Keratinocyte (primary cell): ENCODE measurements around the gene ABAT. TPM values are rescaled to one million over a fixed set of nuclear protein-coding genes. Genes with fewer than 3 reads are reported as not detected.
A peak's percentile ranks its signal among the peaks of the same experiment; 100 is the strongest.

Experiments
- DNase-seq: peaks from one replicate; pipeline ENCODE4 v3.0.0-alpha.2; 2011; ENCODE audit warnings: low read depth, missing footprints, low spot score
- FAIRE-seq: peaks from 2 replicates; lab custom pipeline; 2011; peaks lifted over from hg19 to GRCh38; lab: Jason Lieb, UNC
- H2AFZ ChIP-seq: 2 replicates; pipeline ENCODE4 v1.6.0; 2012; ENCODE audit warnings: low read length, control low read depth, inconsistent platforms; ENCODE audit not compliant: control insufficient read depth
- H3K27ac ChIP-seq: 2 replicates; pipeline ENCODE4 v1.5.1; 2011; ENCODE audit warnings: low read length; ENCODE audit not compliant: control insufficient read depth, insufficient read depth
- H3K27me3 ChIP-seq: 3 replicates; pipeline ENCODE4 v1.6.0; 2011; ENCODE audit warnings: low read length; ENCODE audit not compliant: control insufficient read depth, insufficient read depth; ENCODE audit errors: extremely low read depth
- H3K36me3 ChIP-seq, 2 experiments: 2 replicates in 1 of 2; 3 replicates in 1 of 2; pipeline ENCODE4 v1.5.1; 2011; ENCODE audit warnings: low read length in 2 of 2, mild to moderate bottlenecking in 1 of 2; ENCODE audit not compliant: control insufficient read depth in 2 of 2, insufficient read depth in 2 of 2; ENCODE audit errors: extremely low read depth in 1 of 2
- H3K4me1 ChIP-seq: 3 replicates; pipeline ENCODE4 v1.5.1; 2011; ENCODE audit warnings: low read length; ENCODE audit not compliant: control insufficient read depth, insufficient read depth; ENCODE audit errors: extremely low read depth
- H3K4me2 ChIP-seq: 3 replicates; pipeline ENCODE4 v1.6.0; 2011; ENCODE audit warnings: low read depth, low read length; ENCODE audit not compliant: control insufficient read depth, insufficient read depth; ENCODE audit errors: extremely low read depth
- H3K4me3 ChIP-seq, 3 experiments: fragments of 200-600 bp in 1 of 3; sonication (generic) in 1 of 3; 2 replicates in 2 of 3; 3 replicates in 1 of 3; pipeline ENCODE4 v1.5.1; 2011 to 2016; ENCODE audit warnings: low read length in 3 of 3, mild to moderate bottlenecking in 3 of 3, control low read depth in 2 of 3, inconsistent platforms in 1 of 3, low read depth in 1 of 3, mixed read lengths in 1 of 3, mixed run types in 1 of 3, moderate library complexity in 1 of 3; ENCODE audit not compliant: control insufficient read depth in 2 of 3, insufficient read depth in 2 of 3; ENCODE audit errors: extremely low read depth in 1 of 3
- H3K79me2 ChIP-seq: 2 replicates; pipeline ENCODE4 v1.6.0; 2012; ENCODE audit warnings: low read length; ENCODE audit not compliant: control insufficient read depth, insufficient read depth
- H3K9ac ChIP-seq: 3 replicates; pipeline ENCODE4 v1.6.0; 2011; ENCODE audit warnings: low read length; ENCODE audit not compliant: control insufficient read depth, insufficient read depth; ENCODE audit errors: extremely low read depth
- H3K9me1 ChIP-seq: 3 replicates; pipeline ENCODE4 v1.6.0; 2011; ENCODE audit warnings: low read length; ENCODE audit not compliant: control insufficient read depth, insufficient read depth; ENCODE audit errors: extremely low read depth
- H3K9me3 ChIP-seq: 2 replicates; pipeline ENCODE4 v1.5.1; 2012; ENCODE audit warnings: low read depth, low read length; ENCODE audit not compliant: control insufficient read depth
- H4K20me1 ChIP-seq: 3 replicates; pipeline ENCODE4 v1.6.0; 2011; ENCODE audit warnings: low read length; ENCODE audit not compliant: control insufficient read depth, insufficient read depth; ENCODE audit errors: extremely low read depth
- EZH2 ChIP-seq: IDR thresholded peaks from one replicate; pipeline ENCODE4 v1.6.1; 2012; ENCODE audit warnings: inconsistent platforms, mild to moderate bottlenecking, low read length, moderate library complexity
- dilution Hi-C: fragments of 300-500 bp; cut with MboI; formaldehyde crosslinking; loops from one replicate; pipeline ENCODE4 v1.7.0; 2020; ENCODE audit warnings: low sequenced_read_pairs; ENCODE audit not compliant: extremely low pct_ligation_motif_present
- polyA plus RNA-seq, 5 experiments: library from polyadenylated mRNA; depleted of rRNA in 3 of 5; stranded (reverse) in 3 of 5; stranded (forward) in 1 of 5; unstranded in 1 of 5; fragments of >200 nt; gene quantifications; 1 replicate in 1 of 5; 2 replicates in 3 of 5; 3 replicates in 1 of 5; pipeline versions ENCODE4 v1.2.1 to v1.2.3, GENCODE V29; 2011 to 2012; ENCODE audit warnings: missing spikeins in 2 of 5, low read depth in 1 of 5, low replicate concordance in 1 of 5
- TF ChIP-seq, protein P1 (sequence below), 3 experiments: IDR thresholded peaks in 1 of 3; conservative IDR thresholded peaks in 1 of 3; optimal IDR thresholded peaks in 1 of 3; 2 replicates in 2 of 3; 3 replicates in 1 of 3; pipeline versions ENCODE3 to v1.5.1; 2011; ENCODE audit warnings: low read length in 3 of 3, mild to moderate bottlenecking in 3 of 3, moderate library complexity in 2 of 3, control low read depth in 1 of 3, inconsistent platforms in 1 of 3; ENCODE audit not compliant: insufficient read depth in 2 of 3; ENCODE audit errors: extremely low read depth in 1 of 3

The ABAT gene
- polyA plus RNA-seq, 1 donor (not counting 4 experiments of a cell fraction or from before 2014, with no cell fraction given) = 13.7 TPM

DNA sequence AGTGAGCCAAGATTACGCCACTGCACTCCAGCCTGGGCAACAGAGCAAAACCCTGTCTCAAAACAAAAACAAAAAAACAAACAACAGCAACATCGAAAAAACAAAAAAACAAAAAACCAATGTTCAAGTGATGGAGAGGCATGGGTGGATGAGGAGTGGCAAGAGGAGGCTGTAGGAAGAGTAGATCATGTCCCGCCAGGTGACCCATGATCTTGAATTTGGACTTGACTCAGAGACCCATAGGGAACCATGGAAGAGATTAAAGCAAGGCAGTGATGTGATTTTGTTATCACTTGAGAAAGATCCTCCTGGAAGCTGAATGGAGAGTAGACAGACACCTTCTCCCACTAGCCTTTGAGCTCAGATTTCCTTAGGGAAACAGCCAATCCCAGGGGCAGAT, 11.2 kb downstream of the ABAT start:
- no peaks in the 10 kb centered on the region for H3K27me3 ChIP-seq
- DNase-seq (no peak), FAIRE-seq (no peak)
- no peaks in the 10 kb centered on the region for H3K79me2 ChIP-seq
- H3K9me3 ChIP-seq = peaks cover 10% of the 10 kb centered on the region
- no peak overlapping the region for H3K4me2 ChIP-seq
- peaks cover 2% of the 10 kb centered on the region for H4K20me1 ChIP-seq
- H2AFZ ChIP-seq = no peak overlapping the region
- no peak overlapping the region for H3K4me3 ChIP-seq
- dilution Hi-C loops = no loop called here
- no peak overlapping the region for H3K27ac ChIP-seq
- TF ChIP-seq, protein P1, sequence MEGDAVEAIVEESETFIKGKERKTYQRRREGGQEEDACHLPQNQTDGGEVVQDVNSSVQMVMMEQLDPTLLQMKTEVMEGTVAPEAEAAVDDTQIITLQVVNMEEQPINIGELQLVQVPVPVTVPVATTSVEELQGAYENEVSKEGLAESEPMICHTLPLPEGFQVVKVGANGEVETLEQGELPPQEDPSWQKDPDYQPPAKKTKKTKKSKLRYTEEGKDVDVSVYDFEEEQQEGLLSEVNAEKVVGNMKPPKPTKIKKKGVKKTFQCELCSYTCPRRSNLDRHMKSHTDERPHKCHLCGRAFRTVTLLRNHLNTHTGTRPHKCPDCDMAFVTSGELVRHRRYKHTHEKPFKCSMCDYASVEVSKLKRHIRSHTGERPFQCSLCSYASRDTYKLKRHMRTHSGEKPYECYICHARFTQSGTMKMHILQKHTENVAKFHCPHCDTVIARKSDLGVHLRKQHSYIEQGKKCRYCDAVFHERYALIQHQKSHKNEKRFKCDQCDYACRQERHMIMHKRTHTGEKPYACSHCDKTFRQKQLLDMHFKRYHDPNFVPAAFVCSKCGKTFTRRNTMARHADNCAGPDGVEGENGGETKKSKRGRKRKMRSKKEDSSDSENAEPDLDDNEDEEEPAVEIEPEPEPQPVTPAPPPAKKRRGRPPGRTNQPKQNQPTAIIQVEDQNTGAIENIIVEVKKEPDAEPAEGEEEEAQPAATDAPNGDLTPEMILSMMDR (optimal IDR thresholded peaks at IDR 0.05 in 1 of 3, IDR thresholded peaks at IDR 0.05 in 1 of 3, conservative IDR thresholded peaks at IDR 0.05 in 1 of 3; ENCODE audit: extremely low read depth in 1 of 3, insufficient read depth in 2 of 3, low read length in 3 of 3) = no peak
- no peak for TF ChIP-seq EZH2
- no peaks in the 10 kb centered on the region for H3K9me1 ChIP-seq
- peaks cover 13% of the 10 kb centered on the region for H3K4me1 ChIP-seq
- H3K36me3 ChIP-seq = no peaks in the 10 kb centered on the region
- H3K9ac ChIP-seq = no peak overlapping the region

DNA sequence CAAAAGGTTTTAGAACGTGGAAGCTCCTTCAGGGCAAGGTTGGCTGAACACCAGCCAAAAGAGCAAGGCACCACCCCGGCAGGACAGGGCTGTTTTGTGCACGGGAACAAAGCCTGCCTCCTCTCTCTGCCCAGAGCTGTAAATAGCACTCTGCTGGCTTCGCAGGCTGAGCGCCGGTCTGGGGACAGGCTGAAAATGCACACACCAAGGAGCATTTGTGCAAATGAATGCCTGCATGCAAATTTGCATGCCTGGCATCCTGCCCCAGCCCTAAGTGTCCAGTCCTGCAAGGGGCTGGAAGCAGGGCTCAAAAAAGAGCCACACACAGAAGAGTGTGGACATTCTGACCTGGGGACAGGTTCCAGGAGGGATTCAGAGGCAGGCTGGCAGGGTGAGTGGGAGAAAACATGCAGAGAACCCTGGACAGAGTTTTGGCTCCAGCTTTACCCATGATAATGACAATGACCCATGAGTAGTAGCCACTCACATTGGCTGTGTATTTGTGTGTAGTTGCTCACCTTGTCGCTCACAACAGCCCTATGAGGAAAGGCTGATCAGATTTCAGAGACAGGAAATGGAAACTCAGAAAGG, 11.7 kb downstream of the ABAT start:
- no peak for TF ChIP-seq EZH2
- TF ChIP-seq, protein P1 (optimal IDR thresholded peaks at IDR 0.05 in 1 of 3, IDR thresholded peaks at IDR 0.05 in 1 of 3, conservative IDR thresholded peaks at IDR 0.05 in 1 of 3; ENCODE audit: extremely low read depth in 1 of 3, insufficient read depth in 2 of 3, low read length in 3 of 3) = no peak
- Histone ChIP-seq H3K9me1 (no peaks in the 10 kb centered on the region), H3K9ac (no peak overlapping the region), H3K4me2 (peak overlapping the region; percentile 4), H3K27ac (no peak overlapping the region), H3K27me3 (no peaks in the 10 kb centered on the region), H3K9me3 (peaks cover 10% of the 10 kb centered on the region), H3K4me3 (no peak overlapping the region), H3K79me2 (no peaks in the 10 kb centered on the region), H4K20me1 (peaks cover 2% of the 10 kb centered on the region), H2AFZ (no peak overlapping the region), H3K4me1 (peaks cover 13% of the 10 kb centered on the region), H3K36me3 (no peaks in the 10 kb centered on the region)
- no peak for DNase-seq
- no peak for FAIRE-seq
- dilution Hi-C loops = no loop called here
